CD4-positive, alpha-beta T cell treated with Interleukin-10 for 1 hour (primary cell): Measurements from ENCODE around the gene SULT1A3.
"Not testable (repeated sequence)": the region's sequence is repeated elsewhere in the genome, so short reads cannot be mapped to it uniquely, and the experiment has no call there.

Experiments used
- DNase-seq: peaks from one replicate; pipeline ENCODE4 v3.0.0-alpha.2; 2020

SULT1A3 gene

DNA sequence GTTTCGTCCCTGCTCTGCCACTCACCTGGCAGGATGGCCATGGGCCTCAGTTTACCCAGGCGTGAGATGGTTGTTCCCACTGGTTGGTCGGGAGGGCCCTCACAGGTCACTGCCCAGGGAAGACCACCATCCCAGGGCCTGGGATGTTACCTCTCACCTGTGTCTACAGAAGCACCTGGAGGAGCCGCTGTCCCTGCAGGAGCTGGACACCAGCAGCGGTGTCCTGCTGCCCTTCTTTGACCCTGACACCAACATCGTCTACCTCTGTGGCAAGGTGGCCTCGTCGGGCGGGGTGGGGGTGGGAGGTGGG lies 11.5 kb upstream of the SULT1A3 start:
- DNase-seq, result no peak

DNA sequence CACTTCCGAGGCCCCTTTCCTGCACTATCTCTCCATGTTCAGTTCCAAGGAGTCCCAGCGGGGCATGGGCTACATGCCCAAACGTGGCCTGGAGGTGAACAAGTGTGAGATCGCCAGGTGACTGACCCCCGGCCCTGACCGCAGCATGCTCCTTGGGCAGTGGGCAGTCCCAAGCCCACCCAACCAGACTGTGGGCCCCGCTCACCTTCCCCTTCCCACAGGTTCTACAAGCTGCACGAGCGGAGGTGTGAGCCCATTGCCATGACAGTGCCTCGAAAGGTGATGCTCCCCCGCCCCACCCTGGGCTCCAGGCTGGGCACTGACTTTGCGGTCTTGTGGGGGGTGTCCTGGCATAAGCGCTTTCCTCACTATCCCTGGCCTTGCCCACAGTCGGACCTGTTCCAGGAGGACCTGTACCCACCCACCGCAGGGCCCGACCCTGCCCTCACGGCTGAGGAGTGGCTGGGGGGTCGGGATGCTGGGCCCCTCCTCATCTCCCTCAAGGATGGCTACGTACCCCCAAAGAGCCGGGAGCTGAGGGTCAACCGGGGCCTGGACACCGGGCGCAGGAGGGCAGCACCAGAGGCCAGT lies 11.0 kb upstream of the SULT1A3 start:
- DNase-seq, result no peak

DNA sequence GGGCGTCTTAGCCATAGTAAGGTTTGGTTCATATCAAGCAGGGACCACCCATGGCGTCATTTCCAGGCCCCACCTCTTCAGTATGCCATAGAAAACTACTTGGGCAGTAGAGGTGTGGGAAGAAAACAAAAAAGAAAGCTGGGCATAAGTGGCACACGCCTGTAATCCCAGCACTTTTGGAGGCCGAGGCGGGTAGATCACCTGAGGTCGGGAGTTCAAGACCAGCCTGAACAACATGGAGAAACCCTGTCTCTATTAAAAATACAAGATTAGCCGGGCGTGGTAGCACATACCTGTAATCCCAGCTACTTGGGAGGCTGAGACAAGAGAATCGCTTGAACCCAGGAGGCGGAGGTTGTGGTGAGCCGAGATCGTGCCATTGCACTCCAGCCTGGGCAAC lies 7.9 kb upstream of the SULT1A3 start:
- DNase-seq, result not testable (repeated sequence)

DNA sequence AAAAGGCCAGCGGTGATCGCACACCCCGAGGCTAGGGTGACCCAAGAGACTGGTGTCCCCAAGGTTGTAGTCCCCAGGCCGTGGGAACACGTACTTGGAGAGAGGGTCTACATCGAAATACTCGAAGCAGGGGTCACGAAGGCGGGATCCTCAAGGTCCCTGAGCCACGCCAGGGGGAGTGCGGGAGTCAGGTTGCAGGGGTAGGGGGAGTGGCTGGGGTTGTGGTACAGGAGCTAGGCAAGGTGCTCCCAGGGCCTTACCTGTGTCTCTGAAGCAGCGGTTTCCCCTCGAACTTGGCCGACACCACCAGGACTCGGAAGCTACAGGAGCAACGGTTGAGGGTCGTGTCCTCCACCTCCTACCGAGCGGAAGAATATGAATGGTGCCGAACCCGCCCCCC lies 6.0 kb upstream of the SULT1A3 start:
- not testable (repeated sequence) for DNase-seq

DNA sequence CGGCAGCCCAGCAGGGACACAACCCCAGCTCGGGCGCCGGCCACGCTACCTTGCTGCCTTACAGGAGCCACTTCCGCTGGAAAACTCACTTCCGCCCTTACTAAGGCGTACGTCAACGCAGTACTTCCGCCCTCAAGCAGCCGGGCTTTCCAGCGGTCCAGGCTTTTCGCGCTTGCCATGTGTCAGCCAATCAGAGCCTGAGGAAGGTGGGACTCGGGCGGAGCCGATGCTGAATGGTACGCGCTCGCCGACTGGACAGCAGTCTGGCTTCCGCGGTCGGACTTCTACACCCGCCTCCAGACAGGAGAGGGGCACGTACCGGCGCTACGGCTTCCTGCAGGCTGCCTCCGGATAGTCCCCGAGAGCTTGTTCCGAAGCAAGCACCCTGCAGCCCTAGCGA lies 5.4 kb upstream of the SULT1A3 start, which contains the start of the genes BOLA2B and SLX1A:
Gene BOLA2B, minus strand, starts transcription at position 52 of the 400 bp plus-strand sequence. CDS start 71 bp downstream, outside the sequence.
Gene SLX1A, plus strand, starts transcription at position 261 of the 400 bp plus-strand sequence. CDS start 210 bp downstream, outside the sequence.
- not testable (repeated sequence) for DNase-seq

DNA sequence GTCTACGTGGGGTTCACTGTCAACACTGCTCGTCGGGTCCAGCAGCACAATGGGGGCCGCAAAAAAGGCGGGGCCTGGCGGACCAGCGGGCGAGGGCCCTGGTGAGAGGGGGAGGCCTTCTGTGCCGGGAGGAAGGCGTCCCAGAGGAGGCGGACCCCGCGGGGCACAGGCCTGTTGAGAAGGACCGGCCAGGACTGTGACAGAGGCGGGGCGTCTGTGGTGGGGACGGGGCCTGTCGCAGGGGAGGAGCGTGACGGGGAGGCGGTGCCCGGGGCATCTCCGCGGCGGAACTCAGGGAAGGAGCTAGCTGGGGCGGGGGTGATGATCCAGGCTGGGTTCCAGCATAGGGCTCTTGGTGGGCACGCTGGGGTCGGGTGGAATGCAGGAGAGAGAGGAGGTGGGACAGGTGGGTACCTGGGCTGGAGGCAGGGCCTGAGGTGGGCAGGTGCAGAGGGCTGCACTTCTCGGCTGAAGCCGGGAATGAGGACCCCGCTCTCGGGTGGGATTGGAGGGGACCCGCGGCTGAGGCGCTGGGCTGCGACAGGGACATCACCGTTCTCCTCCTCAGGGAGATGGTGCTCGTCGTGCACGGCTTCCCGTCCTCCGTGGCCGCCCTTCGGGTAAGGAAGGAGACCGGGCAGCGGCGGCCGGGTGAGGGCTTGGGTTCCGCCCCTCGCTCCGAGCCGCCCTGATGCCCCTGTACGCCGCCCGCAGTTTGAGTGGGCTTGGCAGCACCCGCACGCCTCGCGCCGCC lies 4.7 kb upstream of the SULT1A3 start:
- not testable (repeated sequence) for DNase-seq

DNA sequence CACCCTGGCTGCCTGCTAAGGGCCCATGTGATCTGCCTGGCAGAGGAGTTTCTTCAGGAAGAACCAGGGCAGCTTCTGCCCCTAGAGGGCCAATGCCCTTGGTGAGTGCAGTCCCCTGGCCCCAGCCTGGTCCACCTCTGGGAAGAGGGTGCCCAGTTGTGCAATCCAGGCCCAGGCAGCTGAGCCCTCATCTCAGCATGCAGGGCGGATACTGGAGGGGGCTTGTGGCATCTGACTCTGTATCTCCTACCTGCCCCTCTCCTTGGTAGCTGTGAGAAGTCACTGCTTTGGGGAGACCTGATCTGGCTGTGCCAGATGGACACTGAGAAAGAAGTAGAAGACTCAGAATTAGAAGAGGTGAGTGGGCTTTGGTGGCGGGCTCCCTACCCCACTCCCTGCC lies 2.1 kb upstream of the SULT1A3 start:
- DNase-seq, result not testable (repeated sequence)

DNA sequence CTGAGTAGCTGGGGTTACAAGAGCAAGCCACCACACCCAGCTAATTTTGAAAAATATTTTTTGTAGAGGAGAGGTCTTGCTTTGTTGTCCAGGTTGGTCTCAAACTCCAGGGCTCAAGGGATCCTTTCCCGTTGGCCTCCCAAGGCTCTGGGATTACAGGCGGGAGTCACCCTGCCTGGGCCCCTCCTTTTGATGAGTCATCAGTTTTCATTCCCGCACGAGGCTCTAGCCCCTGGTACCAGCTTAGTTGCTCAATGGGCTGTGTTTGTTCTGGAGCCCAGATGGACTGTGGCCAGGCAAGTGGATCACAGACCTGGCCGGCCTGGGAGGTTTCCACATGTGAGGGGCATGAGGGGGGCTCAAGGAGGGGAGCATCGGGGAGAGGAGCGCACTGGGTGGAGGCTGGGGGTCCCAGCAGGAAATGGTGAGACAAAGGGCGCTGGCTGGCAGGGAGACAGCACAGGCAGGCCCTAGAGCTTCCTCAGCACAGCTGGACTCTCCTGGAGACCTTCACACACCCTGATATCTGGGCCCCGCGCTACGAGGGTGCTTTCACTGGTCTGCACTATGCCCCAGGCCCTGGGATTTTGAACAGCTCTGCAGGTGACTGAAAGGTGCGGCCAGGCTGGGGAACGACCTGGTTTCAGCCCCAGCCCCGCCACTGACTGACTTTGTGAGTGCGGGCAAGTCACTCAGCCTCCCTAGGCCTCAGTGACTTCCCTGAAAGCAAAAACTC lies 721 bp downstream of the SULT1A3 start:
- DNase-seq, result not testable (repeated sequence)

DNA sequence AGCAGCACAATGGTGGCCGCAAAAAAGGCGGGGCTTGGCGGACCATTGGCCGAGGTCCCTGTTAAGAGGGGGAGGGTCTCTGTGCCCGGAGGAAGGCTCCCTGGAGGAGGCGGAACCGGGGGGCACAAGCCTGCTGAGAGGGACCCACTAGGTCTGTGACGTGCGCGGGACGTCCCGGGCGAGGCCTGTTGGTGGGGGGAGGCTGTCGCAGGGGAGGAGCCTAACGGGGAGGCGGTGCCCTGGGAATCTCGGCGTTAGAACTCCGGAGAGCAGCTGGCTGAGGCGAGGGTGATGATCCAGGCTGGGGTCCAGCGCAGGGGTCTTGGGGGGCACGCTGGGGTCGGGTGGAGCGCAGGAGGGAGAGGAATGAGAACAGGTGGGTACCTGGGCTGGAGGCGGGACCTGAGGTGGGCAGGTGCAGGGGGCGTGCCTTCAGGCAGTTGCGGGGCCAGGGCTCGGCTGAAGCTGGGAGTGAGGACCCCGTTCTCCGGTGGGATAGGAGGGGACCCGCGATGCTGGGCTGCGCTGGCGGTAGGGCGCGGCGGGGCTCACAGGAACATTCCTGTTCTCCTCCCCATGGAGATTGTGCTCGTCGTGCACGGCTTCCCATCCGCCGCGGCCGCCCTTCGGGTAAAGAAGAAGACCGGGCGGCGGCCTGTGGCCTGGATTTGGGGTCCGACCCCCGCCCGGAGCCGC lies 6.6 kb downstream of the SULT1A3 start:
- not testable (repeated sequence) for DNase-seq

DNA sequence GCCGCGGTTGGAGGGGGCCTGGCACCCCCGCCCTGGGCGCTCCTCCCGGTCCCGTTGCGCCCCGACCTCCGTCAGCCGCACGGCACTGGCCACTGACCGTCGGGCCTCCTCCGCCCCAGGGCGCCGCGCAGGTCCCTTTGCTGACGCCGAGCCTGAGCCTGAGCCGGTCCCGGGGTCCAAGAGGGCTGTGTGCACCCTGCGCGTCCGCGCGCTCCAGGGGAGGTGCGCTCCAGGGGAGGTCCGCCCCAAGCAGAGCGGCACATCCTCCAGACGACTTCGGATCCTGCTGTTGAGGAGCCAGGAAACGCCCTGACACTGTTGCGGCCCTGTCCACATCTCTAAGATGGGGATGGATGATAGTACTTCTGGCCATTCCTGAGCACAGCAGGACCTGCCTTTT lies 7.2 kb downstream of the SULT1A3 start:
- DNase-seq, result not testable (repeated sequence)

DNA sequence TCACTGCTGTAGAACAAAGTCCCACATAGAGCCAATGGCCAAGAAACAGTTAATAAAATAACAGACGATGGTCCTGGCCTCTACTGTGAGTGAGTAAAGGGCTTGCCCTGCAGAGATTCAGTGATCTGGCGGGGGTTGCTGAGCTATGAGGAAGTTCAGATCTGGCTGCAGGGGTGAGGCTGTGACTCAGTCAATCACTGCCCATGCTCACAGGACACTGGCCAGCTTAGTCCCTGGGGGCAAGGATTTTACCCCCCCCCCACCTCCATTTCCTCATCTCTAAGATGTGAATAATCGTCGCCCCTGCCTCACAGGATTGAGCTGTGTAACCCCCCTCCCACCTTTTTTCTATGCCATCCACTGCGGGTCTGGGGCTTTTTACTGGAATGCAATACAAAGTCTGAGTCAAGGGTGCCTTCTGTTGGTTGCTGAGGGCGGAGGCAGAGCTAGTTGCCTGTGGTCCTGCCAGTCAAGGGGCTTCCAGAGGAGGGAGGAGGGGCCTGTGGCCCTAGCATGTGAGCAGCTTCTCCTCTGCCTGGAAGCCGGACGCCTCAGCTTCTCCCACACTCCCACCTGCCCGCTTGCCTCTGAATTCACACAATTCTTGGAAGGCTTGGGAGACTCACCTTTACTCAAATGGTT lies 8.1 kb downstream of the SULT1A3 start:
- not testable (repeated sequence) for DNase-seq

DNA sequence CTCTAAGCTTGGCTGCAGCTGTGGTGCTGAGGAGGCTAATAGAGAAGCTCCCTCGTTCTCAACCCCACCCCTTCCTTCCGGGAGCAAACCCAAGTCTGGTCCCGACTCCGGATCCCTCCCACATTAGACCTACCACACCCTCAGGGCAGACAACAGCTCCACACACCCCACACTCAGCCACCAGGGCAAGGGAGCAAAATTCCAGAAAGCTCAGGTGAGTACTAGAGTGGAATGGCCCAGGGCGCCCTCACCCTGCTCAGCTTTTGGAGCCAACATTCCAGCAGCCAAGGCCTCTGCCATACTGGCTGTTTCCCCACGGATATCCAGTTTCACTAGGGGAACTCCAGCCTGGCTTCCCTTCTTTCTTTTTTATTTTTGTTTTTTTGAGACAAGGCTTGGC lies 10.0 kb downstream of the SULT1A3 start:
- not testable (repeated sequence) for DNase-seq

DNA sequence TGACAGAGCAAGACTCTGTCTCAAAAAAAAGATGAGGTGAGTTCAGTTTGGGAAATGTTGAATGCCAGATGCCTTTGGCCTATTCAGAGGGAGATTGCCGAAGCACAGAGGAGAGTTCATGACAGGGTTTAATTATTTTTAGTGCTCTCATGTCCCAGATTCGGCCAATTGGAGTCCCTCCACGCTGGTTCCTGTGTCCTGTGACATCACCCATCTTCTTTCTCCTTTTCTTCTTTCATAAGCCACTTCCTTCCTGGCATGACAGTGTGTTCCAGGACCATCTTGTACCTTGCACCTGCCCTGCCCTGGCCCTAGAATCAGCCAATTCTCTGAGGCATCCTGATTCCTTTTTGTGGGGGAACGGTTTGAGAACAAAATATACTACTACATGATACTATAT lies 12.4 kb downstream of the SULT1A3 start:
- not testable (repeated sequence) for DNase-seq

DNA sequence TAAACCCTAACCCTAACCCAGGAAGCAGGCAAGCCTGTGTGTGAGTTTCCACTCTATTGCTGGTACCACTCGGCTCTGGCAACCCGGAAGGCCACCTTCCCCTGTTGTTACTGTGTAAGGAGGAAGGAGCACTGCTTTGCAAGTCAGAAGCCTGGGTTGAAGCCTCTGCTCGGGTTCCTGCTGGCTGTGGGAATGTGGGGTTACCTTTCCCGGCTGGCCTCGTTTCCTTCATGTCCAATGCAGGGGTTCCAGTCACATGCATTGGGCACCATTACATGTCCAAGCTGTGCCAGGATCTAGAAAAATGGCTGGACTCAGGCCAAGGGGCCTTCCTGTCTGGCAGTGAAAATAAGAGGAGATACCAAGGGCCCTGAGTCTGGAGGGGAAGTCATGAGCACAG lies 18.0 kb downstream of the SULT1A3 start:
- not testable (repeated sequence) for DNase-seq

DNA sequence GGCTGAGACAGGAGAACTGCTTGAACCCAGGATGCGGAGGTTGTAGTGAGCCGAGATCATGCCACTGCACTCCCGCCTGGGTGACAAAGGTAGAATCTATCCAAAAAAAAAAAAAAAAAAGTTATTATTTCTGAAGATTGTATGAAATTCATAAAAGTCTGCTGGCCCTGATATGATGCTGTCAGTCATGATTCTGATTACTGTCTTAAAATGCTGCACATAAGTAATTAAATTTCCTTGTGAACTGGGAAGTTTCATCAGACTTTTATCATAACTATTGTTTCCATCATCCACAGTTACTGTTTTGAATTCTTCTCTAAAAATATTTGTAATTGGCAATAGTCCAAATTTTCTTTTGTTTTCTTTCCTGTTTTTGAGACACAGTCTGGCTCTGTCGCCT lies 49.3 kb downstream of the SULT1A3 start, which contains the start of gene NPIPB13:
Gene NPIPB13, minus strand, starts transcription at position 101 of the 400 bp plus-strand sequence. CDS start 2,906 bp downstream, outside the sequence.
- DNase-seq, result not testable (repeated sequence)
